ENCODE measurements around the gene HNRNPA2B1.

- TF ChIP-seq ARNT (IDR thresholded peaks at IDR 0.05), result no peak
- TF ChIP-seq FOXM1 (IDR thresholded peaks at IDR 0.05; ENCODE audit: borderline replicate concordance), result no peak
- TF ChIP-seq BHLHE40 (IDR thresholded peaks at IDR 0.05; ENCODE audit: borderline replicate concordance), result no peak
- TF ChIP-seq FOXK2 (IDR thresholded peaks at IDR 0.05), result no peak
Measured at GRCh38 chr7:26212921-26213718, 12.6 kb upstream of the HNRNPA2B1 start.

Measured in HEK293T (cell line).